Measurements from ENCODE around the gene MAGIX. TPM values are rescaled to one million over a fixed set of nuclear protein-coding genes. Genes with fewer than 3 reads are reported as not detected.

Gene MAGIX
- total and polyA plus RNA-seq, 9 donors = 1.6 to 2.6 (median 1.7) TPM

GRCh38 chrX:49155900-49156837 lies 6.4 kb upstream of the MAGIX start:
- 29% methylated on average over 55 of the region's 65 CpGs for WGBS (ENCODE audit: insufficient coverage)
- H3K27me3 ChIP-seq (ENCODE audit: control insufficient read depth, insufficient read depth, low read length) = no peaks in the 10 kb centered on the region
- DNase-seq = peak; percentile 96
- no peaks in the 10 kb centered on the region for H3K36me3 ChIP-seq (ENCODE audit: control insufficient read depth, insufficient read depth, low read length)
- H3K4me1 ChIP-seq (ENCODE audit: control insufficient read depth, insufficient read depth, low read length) = peaks cover 7% of the 10 kb centered on the region
- no peaks in the 10 kb centered on the region for H3K9me3 ChIP-seq (replicated peaks; ENCODE audit: control insufficient read depth, low read depth, low read length)
- peak overlapping the region; percentile 99 for H3K27ac ChIP-seq (ENCODE audit: low read length)
- peak overlapping the region; percentile 54 for H3K4me3 ChIP-seq (ENCODE audit: low read length)

DNA sequence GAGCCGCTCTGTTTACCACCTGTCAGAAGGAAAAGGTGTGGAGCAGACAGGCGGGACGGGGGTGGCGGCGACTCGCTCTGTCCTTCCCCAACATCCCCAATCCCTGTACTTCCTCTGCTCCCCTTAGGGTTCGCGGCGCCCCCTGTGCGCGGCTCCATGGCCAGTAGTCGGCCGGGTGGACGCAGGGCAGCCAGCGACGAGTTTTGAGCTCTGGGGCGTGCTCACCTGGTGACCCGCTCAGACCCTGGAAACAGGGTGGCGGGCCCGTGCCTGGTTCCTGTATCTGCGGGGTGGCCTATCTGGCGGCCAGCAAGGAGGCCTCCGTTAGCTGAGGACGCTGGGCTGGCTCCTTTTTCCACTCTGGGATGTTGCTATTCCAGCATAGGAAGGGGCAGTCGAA lies 5.4 kb upstream of the MAGIX start:
- DNase-seq = no peak

GRCh38 chrX:49160908-49161307 lies 1.6 kb upstream of the MAGIX start:
- Histone ChIP-seq H3K36me3 (ENCODE audit: control insufficient read depth, insufficient read depth, low read length) (no peaks in the 10 kb centered on the region), H3K9me3 (replicated peaks; ENCODE audit: control insufficient read depth, low read depth, low read length) (no peaks in the 10 kb centered on the region), H3K27me3 (ENCODE audit: control insufficient read depth, insufficient read depth, low read length) (no peaks in the 10 kb centered on the region), H3K27ac (ENCODE audit: low read length) (no peak overlapping the region), H3K4me3 (ENCODE audit: low read length) (no peak overlapping the region), H3K4me1 (ENCODE audit: control insufficient read depth, insufficient read depth, low read length) (peaks cover 10% of the 10 kb centered on the region)
- WGBS (ENCODE audit: insufficient coverage) = no CpG with 5 or more reads among the region's 2 CpGs
- no peak for DNase-seq

More for the DNA sequence above, 5.4 kb upstream of the MAGIX start:
- H3K4me3 ChIP-seq (ENCODE audit: low read length) = no peak overlapping the region
- no peak overlapping the region for H3K27ac ChIP-seq (ENCODE audit: low read length)
- 69% methylated on average over 18 of the region's 25 CpGs for WGBS (ENCODE audit: insufficient coverage)
- H3K27me3 ChIP-seq (ENCODE audit: control insufficient read depth, insufficient read depth, low read length) = no peaks in the 10 kb centered on the region
- H3K36me3 ChIP-seq (ENCODE audit: control insufficient read depth, insufficient read depth, low read length) = no peaks in the 10 kb centered on the region
- no peaks in the 10 kb centered on the region for H3K9me3 ChIP-seq (replicated peaks; ENCODE audit: control insufficient read depth, low read depth, low read length)
- H3K4me1 ChIP-seq (ENCODE audit: control insufficient read depth, insufficient read depth, low read length) = peaks cover 7% of the 10 kb centered on the region

DNA sequence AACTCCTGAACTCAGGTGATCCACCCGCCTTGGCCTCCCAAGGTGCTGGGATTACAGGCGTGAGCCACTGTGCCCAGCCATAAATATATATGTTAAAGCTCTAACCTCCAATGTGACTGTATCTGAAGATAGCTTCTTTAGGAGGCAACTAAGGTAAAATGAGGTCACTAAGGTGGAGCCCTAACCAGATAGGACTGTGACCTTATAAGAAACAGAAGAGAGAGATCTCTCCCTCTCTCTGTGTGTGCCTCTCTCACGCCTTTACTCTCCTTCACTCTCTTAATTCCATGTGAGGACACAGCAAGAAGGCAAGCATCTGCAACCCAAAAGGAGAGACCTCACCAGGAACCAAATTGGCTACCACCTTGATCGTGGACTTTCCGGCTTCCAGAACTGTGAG lies 926 bp upstream of the MAGIX start:
- no peak for DNase-seq
- H3K36me3 ChIP-seq (ENCODE audit: control insufficient read depth, insufficient read depth, low read length) = no peaks in the 10 kb centered on the region
- no peaks in the 10 kb centered on the region for H3K9me3 ChIP-seq (replicated peaks; ENCODE audit: control insufficient read depth, low read depth, low read length)
- H3K4me1 ChIP-seq (ENCODE audit: control insufficient read depth, insufficient read depth, low read length) = peaks cover 15% of the 10 kb centered on the region
- H3K27ac ChIP-seq (ENCODE audit: low read length) = no peak overlapping the region
- 100% methylated on average over 2 of the region's 5 CpGs for WGBS (ENCODE audit: insufficient coverage)
- no peak overlapping the region for H3K4me3 ChIP-seq (ENCODE audit: low read length)
- H3K27me3 ChIP-seq (ENCODE audit: control insufficient read depth, insufficient read depth, low read length) = no peaks in the 10 kb centered on the region

- DNase-seq = peak; percentile 91
- H3K4me3 ChIP-seq (ENCODE audit: low read length) = peak overlapping the region; percentile 42
- peaks cover 24% of the 10 kb centered on the region for H3K4me1 ChIP-seq (ENCODE audit: control insufficient read depth, insufficient read depth, low read length)
- H3K9me3 ChIP-seq (replicated peaks; ENCODE audit: control insufficient read depth, low read depth, low read length) = no peaks in the 10 kb centered on the region
- WGBS (ENCODE audit: insufficient coverage) = 41% methylated on average over 53 of the region's 69 CpGs
- H3K27me3 ChIP-seq (ENCODE audit: control insufficient read depth, insufficient read depth, low read length) = peaks cover 2% of the 10 kb centered on the region
- peak overlapping the region; percentile 95 for H3K27ac ChIP-seq (ENCODE audit: low read length)
- H3K36me3 ChIP-seq (ENCODE audit: control insufficient read depth, insufficient read depth, low read length) = no peaks in the 10 kb centered on the region
Measured at GRCh38 chrX:49163555-49164419, 1.2 kb downstream of the MAGIX start.

DNA sequence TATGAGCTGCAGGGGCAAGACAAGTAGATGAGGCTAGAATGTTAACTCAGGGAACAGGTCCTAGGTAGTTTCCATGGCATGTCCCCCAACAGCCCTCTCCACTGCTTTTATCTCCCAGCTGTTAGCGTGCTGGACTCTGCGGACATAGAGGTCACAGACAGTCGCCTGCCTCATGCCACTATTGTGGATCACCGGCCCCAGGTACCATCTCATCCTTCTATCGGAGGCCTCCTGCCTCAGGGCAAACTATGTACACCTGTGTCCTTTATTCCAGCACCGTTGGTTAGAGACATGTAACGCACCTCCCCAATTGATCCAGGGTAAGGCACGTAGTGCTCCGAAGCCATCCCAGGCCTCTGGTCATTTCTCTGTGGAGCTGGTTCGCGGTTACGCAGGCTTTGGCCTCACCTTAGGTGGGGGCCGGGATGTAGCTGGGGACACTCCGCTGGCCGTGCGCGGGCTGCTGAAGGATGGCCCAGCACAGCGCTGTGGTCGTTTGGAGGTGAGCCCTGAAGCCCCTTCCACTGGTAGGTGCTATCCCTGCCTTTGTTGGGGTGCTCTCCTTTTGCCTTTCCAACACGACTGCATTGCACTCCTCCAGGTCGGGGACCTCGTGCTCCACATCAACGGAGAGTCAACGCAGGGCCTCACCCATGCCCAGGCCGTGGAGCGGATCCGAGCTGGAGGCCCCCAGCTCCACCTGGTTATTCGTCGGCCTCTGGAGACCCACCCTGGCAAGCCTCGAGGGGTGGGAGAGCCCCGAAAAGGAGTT lies 2.2 kb downstream of the MAGIX start:
- Histone ChIP-seq H3K4me3 (ENCODE audit: low read length) (no peak overlapping the region), H3K27ac (ENCODE audit: low read length) (peak overlapping the region; percentile 95), H3K4me1 (ENCODE audit: control insufficient read depth, insufficient read depth, low read length) (peaks cover 24% of the 10 kb centered on the region), H3K36me3 (ENCODE audit: control insufficient read depth, insufficient read depth, low read length) (no peaks in the 10 kb centered on the region), H3K27me3 (ENCODE audit: control insufficient read depth, insufficient read depth, low read length) (peaks cover 2% of the 10 kb centered on the region), H3K9me3 (replicated peaks; ENCODE audit: control insufficient read depth, low read depth, low read length) (no peaks in the 10 kb centered on the region)
- WGBS (ENCODE audit: insufficient coverage) = 91% methylated on average over 31 of the region's 31 CpGs
- DNase-seq = no peak

- peak overlapping the region; percentile 20 for H3K4me3 ChIP-seq (ENCODE audit: low read length)
- peaks cover 24% of the 10 kb centered on the region for H3K4me1 ChIP-seq (ENCODE audit: control insufficient read depth, insufficient read depth, low read length)
- H3K27me3 ChIP-seq (ENCODE audit: control insufficient read depth, insufficient read depth, low read length) = peaks cover 6% of the 10 kb centered on the region
- WGBS (ENCODE audit: insufficient coverage) = 37% methylated on average over 47 of the region's 61 CpGs
- no peaks in the 10 kb centered on the region for H3K36me3 ChIP-seq (ENCODE audit: control insufficient read depth, insufficient read depth, low read length)
- peak; percentile 86 for DNase-seq
- no peaks in the 10 kb centered on the region for H3K9me3 ChIP-seq (replicated peaks; ENCODE audit: control insufficient read depth, low read depth, low read length)
- peak overlapping the region; percentile 86 for H3K27ac ChIP-seq (ENCODE audit: low read length)
Measured at GRCh38 chrX:49165901-49166881, 3.6 kb downstream of the MAGIX start.

- 40% methylated on average over 29 of the region's 35 CpGs for WGBS (ENCODE audit: insufficient coverage)
- Histone ChIP-seq H3K36me3 (ENCODE audit: control insufficient read depth, insufficient read depth, low read length) (no peaks in the 10 kb centered on the region), H3K27ac (ENCODE audit: low read length) (peak overlapping the region; percentile 86), H3K9me3 (replicated peaks; ENCODE audit: control insufficient read depth, low read depth, low read length) (no peaks in the 10 kb centered on the region), H3K27me3 (ENCODE audit: control insufficient read depth, insufficient read depth, low read length) (peaks cover 9% of the 10 kb centered on the region), H3K4me3 (ENCODE audit: low read length) (peak overlapping the region; percentile 20), H3K4me1 (ENCODE audit: control insufficient read depth, insufficient read depth, low read length) (peaks cover 24% of the 10 kb centered on the region)
- DNase-seq = peak; percentile 77
Measured at GRCh38 chrX:49166914-49167739, 4.6 kb downstream of the MAGIX start.
